NK-92 treated with Interleukin-12 subunit alpha and Interleukin-12 subunit beta, amount 100 ng/mL, for 24 hours (cell line): ENCODE data around the gene LRAT.

ENCODE experiments used
- DNase-seq: peaks from one replicate; lab custom pipeline; 2025; lab: John Stamatoyannopoulos, UW

The LRAT gene

DNA sequence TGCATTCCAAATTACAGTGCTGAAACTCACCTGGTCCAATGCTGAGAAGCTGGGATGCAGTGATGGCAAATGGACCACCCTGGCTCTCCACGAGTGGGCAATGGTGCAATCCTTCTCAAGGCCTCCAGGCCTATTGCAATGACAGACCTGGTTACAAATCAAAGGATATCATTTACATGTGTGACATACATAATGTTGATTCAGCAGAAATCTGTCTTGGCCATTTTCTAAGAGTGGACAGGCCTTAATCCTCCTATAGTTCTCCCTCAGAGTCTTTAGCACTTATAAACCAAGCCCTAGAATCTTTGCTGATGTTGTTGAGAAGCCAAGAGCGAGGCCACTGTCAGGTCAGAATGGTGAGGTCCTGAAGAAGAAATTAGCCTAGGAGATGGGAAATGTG, 17.1 kb downstream of the LRAT start:
- no peak for DNase-seq

DNA sequence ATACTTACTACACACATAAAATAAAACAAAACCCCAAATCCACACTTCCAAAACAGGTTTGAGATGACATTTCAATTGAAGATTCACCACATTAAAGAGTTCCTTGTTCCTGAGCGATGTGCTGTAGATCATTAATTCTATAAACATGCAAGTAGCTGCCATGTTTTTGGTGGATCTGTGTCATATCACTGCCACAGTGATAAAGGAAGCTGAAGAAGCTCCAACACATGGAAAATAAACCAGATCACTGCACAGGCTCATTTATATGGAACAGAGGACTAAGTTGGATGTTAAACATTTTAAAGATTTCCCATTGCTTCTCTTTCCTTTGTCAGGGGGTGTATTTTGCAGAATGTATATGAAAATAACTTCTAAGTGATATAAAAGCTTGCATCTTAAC, 34.5 kb downstream of the LRAT start:
- DNase-seq = no peak

DNA sequence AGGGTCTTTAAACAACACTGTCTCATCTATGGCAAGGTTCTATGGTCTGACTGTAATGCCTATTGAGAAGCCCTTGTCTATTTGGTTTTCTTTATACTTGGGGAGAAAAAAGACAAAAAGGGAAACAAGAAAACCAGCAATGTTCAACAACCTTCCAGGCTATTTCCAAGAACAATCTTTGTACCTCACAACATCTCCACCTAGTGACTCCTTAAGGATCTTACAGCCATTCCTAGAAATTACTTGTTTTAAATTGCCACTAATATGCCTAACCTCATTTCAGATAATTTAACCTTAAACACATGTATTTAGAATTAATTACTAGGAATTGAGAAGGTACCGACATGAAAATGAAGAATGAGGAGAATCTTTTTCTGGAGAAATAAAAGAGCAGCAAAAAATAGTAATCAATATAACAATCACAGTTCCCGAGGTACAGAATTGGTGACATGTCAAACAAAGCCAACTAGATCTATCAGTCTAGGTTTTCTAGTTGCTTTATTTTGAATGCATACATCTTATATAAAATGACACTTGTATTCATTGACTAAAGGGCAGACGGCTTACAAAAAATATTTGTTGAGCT, 35.7 kb downstream of the LRAT start:
- DNase-seq = no peak

DNA sequence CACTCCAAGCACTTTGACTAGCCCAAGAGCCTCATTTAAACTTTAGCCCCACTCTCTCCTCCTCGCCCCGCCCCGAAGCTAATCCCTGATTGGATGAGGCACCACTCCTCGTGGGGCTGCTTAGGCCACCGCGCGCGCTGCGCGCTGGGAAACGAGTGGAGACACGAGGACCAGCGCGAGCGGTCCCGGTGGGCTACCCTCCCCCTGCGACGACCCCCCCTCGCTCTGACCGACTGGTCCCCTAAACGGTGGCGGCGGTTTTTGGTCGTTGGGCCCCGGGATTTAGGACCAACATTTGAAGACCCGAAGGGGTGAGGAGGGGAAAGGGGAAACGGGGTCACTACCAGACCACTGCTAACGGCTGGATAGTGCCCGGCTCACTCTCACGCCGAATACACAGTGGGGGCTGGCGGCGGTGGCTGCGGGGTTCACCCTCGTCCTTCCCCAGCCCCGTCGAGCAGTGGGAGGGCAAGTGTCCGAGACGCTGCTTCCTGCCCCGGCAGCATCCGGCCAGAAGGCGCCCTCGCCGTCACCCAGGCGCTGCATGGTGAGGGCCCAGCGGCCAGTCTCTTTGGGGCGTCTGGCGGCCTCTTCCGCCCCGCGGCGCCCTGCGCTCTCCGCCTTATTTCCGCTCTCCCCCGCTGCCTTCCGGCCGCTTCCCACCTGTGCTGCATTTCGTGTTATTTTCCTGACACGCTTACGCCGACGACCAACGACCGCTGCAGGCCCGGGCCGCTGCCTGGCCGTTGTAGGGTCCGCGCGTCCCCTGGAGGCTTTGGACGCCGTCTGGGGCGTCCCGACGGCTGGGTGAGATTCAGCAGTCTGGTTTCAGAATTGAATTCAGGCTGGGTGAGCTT, 37.6 kb downstream of the LRAT start, which contains the start of gene RBM46:
Gene RBM46 (plus strand): TSS at position 147 of the 857 bp plus-strand sequence. CDS start 15,481 bp downstream, outside the sequence.
- no peak for DNase-seq

DNA sequence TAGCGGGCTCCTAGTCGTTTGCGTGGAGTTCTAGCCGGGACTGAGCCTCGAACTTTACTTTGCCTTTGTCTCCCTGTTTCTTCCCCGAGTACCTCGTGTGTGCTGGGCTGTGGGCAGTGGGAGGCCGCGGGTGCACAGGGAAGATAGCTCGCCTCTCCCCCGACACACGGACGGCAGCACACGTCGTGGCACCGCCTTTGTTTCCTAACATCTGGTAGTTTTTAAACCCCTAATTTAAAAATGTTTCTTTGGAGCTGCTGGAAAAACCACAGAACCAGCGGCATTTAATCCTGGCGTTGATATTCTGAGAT, 38.1 kb downstream of the LRAT start:
- no peak for DNase-seq
